CMK (cell line): ENCODE measurements around the gene STAMBP.
A peak's percentile ranks its signal among the peaks of the same experiment; 100 is the strongest.

Experiments used
- DNase-seq: peaks from one replicate; pipeline ENCODE4 v3.0.0-alpha.2; 2010; ENCODE audit warnings: low read depth

The STAMBP gene

DNA sequence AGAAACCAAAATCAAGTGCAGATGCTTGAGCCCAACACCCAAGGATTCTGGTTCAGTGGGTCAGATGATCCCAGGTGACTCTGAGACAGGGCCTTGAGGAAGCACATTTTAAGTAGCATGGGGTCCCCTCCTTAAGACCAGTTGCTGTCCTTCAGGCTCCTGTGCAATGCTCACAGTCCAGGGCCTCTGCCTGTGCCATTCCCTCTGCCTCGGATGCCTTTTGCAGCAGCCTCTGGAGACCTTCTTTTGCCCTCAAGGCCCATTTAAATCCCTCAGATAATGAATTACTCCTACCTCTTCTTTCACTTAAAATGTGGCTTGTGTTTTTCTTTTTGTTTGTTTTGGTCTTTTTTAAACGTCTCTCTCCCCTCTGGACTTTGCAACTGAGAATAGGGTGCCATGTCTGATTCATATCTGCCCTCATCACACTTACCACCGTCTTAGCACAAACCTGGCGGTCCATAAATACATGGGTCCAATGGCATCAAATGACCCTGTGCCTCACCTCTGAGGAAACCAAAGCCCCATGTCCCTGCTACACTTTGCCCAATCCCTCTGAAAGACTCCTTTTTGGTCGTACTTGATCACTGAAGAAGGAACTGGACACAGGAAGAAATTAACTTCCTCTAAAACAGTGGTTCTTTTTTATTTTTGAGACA is 78.2 kb downstream of the STAMBP start:
- DNase-seq = no peak

DNA sequence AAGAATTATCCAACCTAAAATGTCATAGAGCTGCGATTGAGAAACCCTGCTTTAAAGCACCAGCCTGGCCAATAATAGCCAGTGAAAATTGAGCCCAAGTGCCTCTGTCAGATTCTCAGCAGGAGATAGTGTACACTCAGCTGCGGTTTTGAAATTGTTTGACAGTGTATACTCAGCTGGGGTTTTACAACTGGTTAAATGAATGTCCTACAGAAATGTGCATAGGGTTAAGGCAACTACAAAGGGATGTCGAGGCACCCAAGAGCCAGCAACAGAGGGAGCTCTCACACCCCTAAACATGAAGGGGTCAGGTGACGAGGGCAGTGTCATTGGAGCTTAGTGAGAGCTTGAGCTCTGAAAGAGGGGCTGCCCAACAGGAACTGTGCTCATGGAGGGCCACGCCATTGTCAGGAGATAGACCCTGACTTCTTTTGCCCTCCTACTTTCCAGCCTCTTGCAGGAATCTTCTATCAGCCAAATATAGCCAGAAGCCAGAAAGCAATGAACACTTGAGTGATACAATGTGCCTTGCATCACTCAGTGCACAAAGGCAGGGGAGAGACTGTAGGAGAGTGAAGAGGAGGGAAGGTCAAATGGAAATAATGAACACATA is 79.2 kb downstream of the STAMBP start:
- no peak for DNase-seq

DNA sequence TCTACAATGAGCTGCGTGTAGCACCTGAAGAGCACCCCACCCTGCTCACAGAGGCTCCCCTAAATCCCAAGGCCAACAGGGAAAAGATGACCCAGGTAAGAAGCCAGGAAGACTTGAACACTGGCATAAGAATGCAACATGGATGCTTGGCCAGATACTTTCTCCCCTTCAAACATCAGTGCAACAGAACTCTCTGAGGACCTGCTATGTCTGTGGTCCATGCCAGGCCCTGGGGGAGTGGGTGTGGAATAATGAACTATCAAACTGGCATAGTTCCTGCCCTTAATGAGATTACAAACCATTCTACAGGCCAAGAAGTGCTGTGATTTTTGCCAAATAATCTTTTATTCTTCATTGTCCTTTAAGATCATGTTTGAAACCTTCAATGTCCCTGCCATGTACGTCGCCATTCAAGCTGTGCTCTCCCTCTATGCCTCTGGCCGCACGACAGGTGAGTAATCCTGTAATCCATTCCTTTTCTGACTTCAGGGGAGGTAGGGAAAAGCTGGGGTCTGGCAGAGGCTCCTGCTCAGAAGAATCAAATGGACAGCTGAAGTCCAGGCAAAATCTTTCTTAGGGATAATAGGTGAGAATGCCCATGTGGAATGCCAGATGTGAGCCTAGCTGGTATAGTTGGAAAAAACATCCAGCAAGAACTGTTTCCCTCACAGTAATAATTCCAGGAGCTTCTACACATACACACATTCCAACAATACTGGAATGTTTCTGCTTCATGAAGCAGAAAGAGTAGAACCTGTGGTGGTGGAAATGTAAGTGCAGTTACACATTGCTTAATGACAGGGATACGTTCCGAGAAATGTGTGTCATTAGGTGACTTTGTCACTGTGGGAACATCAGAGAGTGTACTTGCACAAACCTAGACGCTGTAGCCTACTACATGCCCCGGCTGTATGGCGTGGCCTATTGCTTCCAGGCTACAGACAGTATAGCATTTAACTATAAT is 80.2 kb downstream of the STAMBP start:
- DNase-seq = no peak

DNA sequence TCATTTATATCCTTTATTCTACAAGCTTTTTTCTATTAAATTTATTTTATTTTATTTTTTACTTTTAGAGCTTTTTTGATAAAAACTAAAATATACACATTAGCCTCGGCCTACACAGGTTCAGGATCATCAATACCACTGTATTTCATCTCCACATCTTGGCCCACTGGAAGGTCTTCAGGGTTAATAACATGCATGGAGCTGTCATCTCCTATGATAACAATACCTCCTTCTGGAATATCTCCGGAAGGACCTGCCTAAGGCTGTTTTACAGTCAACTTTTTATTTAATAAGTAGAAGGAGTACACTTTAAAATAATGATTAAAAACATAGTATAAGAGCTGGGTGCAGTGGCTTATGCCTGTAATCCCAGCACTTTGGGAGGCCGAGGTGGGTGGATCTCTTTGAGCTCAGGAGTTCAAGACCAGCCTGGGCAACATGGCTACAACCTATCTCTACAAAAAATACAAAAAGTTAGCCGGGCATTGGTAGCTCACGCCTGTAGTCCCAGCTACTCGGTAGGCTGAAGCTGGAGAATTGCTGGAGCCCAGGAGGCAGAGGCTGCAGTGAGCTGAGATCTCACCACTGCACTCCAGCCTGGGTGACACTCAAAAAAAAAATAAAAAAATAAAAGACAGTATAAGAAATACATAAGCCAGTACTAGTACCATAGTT is 82.2 kb downstream of the STAMBP start:
- no peak for DNase-seq

DNA sequence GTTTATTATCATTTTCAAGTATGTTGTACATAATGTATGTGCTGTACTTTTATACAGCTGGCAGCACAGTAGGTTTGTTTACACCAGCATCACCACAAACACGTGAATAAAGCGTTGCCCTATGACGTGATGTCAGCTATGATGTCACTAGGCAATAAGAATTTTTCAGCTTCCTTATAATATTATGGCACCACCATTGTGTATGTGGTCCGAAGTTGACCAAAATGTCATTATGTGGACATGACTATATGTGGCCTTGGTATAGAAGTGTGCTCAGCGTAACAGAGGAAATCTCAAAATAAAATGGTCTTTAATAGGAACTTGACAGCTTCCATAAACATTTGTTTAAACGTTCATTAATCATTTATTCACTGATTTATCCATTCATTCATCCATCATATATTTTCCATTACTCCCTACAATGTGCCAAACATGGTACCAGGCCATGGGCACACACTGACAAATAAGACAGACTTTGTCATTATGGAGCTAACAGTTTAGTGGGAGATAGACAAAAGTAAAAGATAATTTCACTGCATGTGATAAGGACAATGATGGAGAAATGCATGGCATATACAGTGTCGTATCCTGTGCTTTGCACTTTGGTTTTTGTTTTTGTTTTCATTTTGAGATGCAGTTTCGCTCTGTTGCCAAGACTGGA is 82.9 kb downstream of the STAMBP start:
- DNase-seq = no peak

DNA sequence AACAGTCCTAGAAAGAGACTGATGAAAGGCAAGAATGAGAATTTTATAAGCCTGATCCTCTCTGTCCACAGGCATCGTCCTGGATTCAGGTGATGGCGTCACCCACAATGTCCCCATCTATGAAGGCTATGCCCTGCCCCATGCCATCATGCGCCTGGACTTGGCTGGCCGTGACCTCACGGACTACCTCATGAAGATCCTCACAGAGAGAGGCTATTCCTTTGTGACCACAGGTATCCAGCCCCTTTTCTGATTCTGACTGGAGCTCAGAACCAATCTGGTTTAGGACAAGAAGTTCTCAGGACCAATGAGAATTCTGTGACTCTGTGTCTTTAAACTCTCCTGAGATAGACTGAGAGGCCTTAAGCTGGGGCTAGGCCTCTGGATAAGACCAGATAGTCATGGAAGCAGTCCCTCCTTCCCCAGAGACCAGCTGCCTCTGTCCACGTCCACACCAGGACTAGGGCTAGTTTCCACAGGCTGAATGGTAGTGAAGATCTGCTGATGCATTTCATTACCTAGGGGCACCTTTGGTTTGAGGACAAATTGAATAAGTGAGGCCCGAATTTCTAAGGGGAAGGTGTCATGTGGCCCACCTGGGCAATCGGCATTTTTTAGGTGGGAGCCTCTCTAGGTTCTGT is 84.8 kb downstream of the STAMBP start:
- no peak for DNase-seq

DNA sequence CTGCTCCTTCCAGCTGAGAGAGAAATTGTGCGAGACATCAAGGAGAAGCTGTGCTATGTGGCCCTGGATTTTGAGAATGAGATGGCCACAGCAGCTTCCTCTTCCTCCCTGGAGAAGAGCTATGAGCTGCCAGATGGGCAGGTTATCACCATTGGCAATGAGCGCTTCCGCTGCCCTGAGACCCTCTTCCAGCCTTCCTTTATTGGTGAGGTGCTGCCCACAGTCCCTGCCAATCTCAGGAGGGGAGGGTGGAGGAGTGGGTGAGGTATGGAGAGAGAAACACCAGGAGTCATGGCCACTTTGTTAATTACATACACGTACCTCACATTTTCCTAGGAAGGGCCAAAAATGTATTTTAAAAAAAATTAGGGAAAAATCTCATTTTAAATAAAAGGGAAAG is 85.9 kb downstream of the STAMBP start:
- peak; percentile 49 for DNase-seq

DNA sequence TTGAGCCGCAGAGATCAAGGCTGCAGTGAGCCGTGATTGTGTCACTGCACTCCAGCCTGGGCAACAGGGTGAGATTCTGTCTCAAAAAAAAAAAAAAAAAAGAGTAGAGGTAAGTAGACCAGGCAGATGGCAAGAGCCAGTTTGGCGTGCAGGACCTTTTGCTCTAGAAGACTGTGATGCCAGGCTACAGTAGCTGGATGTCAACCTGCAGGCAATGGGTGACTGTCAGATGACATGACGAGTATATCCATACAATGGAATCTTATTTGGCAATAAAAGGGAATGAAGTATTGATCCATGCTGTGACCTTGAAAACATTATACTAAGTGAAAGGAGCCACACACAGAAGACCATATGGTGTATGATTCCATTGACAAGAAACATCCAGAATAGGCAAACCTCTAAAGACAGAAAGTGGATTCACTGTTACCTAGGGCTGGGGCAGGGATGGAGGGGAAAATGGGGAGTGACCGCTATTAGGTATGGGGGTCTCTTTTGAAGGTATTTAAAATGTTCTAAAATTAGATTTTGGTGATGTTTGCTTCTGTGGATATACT is 86.8 kb downstream of the STAMBP start:
- no peak for DNase-seq

DNA sequence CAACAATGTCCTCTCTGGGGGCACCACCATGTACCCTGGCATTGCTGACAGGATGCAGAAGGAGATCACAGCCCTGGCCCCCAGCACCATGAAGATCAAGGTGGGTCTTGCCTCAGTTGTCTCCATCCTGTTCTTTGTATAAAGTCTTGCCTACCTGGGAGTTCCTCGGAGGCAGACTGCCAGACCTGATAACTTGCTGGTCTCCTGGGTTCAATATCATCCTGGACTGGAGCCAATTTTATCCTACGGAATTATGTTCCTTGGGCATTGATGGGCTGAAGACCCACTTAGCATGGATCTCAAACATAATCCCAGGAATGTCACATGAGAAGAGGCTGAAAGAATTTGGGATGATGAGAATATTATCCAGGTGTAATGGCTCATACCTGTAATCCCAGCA is 87.9 kb downstream of the STAMBP start:
- no peak for DNase-seq

DNA sequence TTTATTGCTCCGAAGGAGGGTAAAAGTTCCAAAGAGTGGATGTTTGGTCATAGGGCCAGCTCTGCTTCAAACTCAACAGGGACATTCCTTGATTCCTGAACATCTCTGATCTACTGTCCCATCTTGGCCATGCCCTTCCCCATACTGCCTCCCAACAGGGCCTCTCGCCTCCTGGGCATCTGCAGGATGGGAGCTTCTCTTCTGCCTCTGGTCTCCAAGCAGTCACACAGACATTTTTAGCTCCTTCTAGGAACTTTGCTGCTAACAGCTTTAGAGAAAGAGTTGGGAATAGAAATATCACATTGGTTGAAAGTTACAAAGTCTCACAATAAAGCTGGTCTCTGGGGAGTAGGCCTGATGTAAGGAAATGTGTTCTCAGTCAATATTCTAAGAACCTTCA is 88.5 kb downstream of the STAMBP start:
- no peak for DNase-seq

DNA sequence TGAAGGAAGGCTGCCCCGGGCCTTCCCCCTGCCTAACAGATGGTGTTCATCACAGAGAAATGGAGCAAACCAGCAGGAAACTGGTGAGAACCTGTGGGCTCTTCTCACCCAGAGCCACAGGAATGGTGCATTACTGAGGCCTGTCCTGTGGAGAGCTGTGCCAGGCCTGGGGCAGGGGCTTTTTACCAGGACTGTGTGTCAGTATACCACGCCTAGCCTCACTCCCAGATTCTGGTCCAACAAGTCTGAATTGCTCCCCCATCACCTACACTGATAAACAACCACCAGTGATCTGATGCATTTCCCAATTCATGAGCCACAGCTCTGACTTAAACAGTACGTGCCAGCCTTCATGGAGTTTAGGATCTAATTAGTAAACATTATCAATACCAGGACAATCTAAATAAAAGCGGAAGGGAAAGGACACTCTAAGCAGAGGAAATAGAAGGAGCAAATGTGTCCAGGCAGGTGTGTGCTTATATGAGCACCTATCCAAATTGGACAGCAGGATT is 89.0 kb downstream of the STAMBP start:
- DNase-seq = no peak

DNA sequence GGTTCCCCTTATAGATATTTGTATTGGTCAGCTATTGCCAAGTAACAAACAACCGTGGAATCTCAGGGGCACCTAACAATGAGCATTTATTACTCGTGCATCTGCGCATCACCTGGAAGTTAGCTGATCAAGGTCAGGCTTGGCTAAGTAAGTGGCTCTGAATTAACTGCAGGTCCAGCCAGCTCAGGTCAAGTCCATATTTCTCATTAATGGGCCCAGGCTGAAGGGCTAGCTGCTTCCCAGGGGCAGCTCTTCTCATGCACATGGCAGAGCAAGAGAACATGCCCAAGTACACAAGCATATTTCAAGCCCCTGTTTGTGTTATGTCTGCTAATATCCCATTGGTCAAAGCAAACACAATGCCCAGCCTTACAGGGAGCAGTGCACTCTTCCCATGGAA is 90.1 kb downstream of the STAMBP start:
- no peak for DNase-seq

DNA sequence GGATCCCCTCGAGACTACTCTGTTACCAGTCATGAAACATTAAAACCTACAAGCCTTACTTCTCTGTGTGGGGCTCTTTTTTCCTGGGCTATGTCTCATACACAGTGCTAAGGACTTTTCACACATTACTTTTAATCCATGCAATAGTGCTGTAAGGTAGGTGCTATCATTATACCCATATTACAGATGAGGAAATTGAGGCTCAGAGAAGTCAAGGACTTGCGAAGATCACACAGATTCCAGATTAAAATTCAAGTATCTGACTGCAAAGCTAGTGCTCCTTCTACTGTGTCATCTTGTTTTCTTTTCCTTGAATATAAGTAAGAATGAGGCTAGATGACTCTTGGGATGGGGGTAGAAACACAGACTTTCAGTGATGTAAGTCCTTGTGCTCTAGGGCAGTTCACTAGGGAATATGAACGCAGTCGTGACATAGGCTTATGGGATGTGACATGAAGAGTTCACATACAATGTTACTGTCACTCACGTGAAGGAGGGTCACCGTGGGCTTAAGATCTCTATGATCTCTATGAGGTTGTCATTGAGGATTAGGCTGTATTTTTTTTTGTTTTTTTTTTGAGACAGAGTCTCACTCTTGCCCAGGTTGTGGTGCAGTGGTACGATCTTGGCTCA is 91.0 kb downstream of the STAMBP start:
- DNase-seq = no peak

DNA sequence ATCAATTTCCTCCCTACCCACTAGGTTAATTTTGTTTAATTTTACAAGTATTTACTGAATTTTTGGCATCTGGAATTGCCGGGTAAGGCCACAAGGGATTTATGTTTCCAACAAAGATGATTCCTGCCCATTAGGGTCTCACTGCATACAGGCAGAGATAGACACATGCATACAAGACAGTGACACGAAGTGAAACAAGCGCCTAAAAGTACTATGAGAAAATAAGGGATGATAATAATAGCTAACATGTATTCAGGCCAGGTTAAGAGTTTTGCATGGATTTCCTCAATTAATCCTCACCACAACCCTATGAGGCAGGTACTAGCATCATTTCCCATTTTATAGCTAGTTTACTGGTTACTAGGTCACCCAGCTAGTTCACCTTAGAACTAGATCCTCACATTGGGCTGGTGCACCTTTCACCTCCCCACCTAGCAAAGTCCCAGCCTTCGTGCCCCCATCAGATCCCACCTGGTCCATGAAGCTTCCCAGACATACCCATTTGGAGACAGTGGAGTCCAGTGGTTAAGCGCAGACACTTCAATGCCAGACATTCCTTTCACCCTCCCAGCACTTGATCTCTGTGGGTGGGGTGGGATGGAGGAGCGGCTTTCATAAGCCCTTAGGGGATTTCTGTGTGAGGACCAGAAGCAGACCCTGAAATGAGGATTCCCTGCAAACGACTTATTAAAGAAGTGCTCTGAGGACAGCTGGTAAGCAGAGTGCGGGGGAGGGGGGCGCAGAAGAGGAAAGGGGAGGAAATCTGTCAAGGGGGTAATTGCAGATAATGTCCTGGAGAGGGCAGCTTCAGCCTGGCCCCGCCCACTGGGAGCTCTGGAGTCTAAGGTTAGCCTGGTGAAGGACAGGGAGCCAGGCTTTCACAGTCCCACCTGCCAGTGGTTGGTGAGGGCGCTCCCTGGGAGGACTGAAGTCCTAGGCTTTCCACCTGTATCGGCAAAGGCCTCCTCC is 92.1 kb downstream of the STAMBP start:
- peak; percentile 62 for DNase-seq

DNA sequence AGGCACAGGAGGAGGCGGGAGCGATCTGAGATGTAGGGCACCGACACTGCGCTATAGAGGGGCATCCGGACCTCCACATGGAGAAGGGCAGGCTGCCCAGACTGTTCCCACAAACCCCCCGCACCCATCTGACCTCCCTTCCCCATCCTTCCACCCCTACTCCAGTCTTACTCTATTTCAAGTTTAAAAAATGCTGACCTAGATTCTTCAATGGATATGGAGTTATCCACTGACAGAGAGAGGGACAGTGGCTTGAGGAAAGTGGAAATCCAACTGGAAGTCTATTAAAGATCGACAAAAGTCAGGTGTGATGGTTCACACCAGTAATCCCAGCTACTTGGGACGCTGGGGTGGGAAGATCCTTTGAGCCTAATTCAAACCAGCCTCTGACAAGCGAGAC is 92.8 kb downstream of the STAMBP start:
- no peak for DNase-seq

DNA sequence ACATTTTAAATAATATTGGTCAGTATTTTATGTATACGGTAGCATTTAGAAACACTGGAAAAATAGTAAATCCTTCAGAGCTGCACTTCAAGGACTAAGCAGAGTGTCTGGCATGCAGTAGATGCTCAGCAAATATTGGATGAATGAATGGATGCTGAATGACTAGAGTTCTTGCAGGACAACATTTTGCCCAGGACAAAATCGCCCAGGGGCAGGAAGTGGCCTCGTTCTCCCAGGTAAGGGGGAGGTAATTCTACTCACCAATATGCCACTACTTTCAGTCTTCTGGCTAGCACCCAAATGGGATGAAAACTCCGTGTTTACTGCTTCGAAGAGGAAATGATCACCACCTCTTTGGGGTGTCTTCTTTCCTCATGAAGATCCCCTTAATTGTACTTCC is 93.9 kb downstream of the STAMBP start:
- no peak for DNase-seq
